ENCODE measurements around the gene TBC1D17. TPM values are rescaled to one million over a fixed set of nuclear protein-coding genes. Genes with fewer than 3 reads are reported as not detected.

The TBC1D17 gene
- total RNA-seq, 2 experiments from 2014 or later: 32.5 to 34.7 TPM

DNA sequence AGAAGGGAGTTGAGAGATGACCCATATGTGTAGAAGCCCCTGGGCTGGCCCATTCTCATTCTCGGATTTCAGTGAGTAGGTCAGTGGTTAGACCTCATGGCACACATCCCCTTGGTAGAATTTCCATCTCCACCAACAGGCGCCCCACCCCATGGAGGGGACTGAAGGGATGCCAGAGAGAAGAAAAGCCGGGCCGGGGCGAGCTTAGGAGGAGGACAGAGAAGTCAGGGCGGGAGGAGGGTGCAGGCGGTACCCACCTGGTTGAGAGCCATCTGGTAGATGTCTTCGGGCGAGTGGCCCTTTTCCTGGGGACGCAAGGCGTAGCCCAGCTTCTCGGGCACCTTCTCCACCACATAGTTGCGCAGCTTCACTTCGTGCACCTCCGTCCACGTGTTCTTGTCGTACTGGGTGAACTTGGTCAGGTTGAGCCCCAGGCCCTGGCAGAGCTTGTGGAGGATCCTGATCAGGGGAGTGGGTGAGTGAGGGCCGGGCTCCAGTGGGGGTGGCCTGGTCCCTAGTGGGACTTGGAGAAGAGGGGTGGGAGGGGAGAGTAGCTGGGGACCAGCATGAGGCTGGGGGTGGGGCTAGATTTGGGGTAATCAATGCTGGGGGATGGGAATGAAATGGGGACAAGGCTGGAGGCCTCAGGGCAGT is 16.6 kb downstream of the TBC1D17 start:
- Mint-ChIP-seq H3K4me1 (ENCODE audit: low read depth) (peaks cover 78% of the 10 kb centered on the region), H3K4me3 (peak overlapping the region; percentile 87), H3K27me3 (no peaks in the 10 kb centered on the region), H3K27ac (peak overlapping the region; percentile 100), H3K36me3 (peaks cover 55% of the 10 kb centered on the region), H3K9me3 (no peaks in the 10 kb centered on the region)
- intact Hi-C loops (cut with micrococcal nuclease): no loop called here
- ChIA-PET POLR2A (interaction anchor here (1.0 to 7.2 kb wide), 5 partner anchors 12 to 441 kb away, joined by 3 to 77 read pairs (median 7); partner anchors contain the start of genes ALDH16A1, ATF5 and NUP62), CTCF (interaction anchor here (1.2 to 2.8 kb wide), 3 partner anchors 17 to 90 kb away, joined by 4 to 15 read pairs (median 6); no protein-coding TSS in a partner anchor)
- DNase-seq: peak; percentile 49

DNA sequence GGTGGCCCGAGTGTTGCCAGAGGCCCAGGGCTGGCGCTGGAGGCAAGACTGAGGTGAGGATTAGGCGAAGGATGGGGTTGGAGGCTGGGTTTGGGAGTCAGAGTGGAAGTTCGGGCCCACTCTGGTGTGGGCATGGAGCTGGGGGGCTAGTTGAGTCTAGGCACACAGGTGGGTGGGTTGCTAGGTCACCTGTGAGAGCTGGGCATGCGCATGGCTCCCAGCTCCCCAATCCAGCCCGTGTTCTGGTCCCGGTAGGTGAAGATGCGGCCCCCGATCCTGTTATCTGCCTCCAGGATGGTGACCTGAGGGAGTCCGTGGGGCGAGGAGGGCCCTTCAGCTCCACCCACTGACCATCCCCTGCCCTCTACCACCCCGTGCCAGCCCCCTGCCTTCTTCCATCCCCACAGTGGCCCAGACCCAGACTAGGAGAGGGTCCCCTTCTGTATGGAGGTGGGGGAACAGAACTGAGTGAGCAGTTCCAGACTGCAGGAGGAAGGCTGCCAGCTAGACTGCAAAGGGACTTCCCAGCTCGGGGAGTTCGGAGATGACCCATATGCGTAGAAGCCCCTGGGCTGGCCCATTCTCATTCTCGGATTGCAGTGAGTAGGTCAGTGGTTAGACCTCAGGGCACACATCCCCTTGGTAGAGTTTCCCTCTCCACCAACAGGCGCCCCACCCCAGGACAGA is 17.5 kb downstream of the TBC1D17 start:
- ChIA-PET CTCF (interaction anchor here (1.2 to 2.8 kb wide), 4 partner anchors 16 to 90 kb away, joined by 3 to 15 read pairs (median 5); no protein-coding TSS in a partner anchor), POLR2A (interaction anchor here (0.6 to 7.2 kb wide), 7 partner anchors 13 to 1430 kb away, joined by 3 to 77 read pairs (median 7); partner anchors contain the start of genes AKT1S1, ALDH16A1, ATF5 and NUP62)
- H3K4me1 Mint-ChIP-seq (ENCODE audit: low read depth): peaks cover 75% of the 10 kb centered on the region
- H3K9me3 Mint-ChIP-seq: no peaks in the 10 kb centered on the region
- peak overlapping the region; percentile 87 for H3K4me3 Mint-ChIP-seq
- intact Hi-C loops (cut with micrococcal nuclease): no loop called here
- H3K27ac Mint-ChIP-seq: peak overlapping the region; percentile 100
- peak; percentile 87 for DNase-seq
- H3K36me3 Mint-ChIP-seq: peaks cover 47% of the 10 kb centered on the region
- H3K27me3 Mint-ChIP-seq: no peaks in the 10 kb centered on the region

DNA sequence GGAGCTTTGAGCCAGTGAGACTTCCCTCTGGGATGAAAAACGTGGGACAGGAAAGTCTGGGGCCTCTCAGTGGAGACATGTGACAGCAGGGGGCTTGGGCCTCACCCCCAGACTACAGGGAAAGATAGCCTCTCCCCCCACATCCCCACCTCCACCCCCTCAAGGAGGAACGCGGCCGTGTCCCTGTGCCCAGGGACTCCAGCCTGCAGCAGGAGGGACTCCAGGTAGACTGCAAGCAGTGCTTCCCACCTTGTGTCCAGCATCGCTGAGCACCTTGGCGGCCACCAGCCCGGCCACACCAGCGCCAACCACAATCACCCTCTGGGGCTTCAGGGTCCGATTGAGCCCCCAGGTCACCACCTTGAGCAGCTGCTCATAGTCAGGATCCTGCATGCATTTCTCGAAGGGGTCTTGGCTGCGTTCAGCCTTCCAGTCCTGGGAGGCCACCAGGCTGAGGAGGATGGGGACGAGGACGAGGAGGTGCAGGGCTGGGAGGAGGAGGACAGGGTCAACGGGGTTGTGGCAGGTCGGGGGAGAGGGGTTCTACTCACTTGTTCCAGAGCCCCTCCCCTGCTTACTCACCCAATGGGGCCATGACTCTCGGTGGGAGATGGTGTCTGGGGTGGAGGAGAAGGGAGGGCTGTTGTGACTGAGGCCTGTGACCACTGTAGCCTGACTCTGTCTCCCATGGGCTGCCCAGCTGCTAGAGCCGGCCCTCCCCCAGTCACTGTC is 18.2 kb downstream of the TBC1D17 start:
- peak overlapping the region; percentile 100 for H3K27ac Mint-ChIP-seq
- peaks cover 71% of the 10 kb centered on the region for H3K4me1 Mint-ChIP-seq (ENCODE audit: low read depth)
- no peaks in the 10 kb centered on the region for H3K27me3 Mint-ChIP-seq
- ChIA-PET POLR2A (interaction anchor here (0.6 to 7.2 kb wide), 7 partner anchors 13 to 1430 kb away, joined by 5 to 77 read pairs (median 7); partner anchors contain the start of genes AKT1S1, ATF5, NUP62 and TBC1D17), CTCF (interaction anchor here (1.3 to 2.8 kb wide), 2 partner anchors 16 to 26 kb away, joined by 3 to 15 read pairs; no protein-coding TSS in a partner anchor)
- H3K4me3 Mint-ChIP-seq: peak overlapping the region; percentile 87
- intact Hi-C loops (cut with micrococcal nuclease): loop anchor here (2.0 kb wide), 1 partner anchor 45 kb away; the partner anchor contains the start of gene PTOV1
- DNase-seq: peak; percentile 83
- H3K36me3 Mint-ChIP-seq: peaks cover 43% of the 10 kb centered on the region
- H3K9me3 Mint-ChIP-seq: no peaks in the 10 kb centered on the region

DNA sequence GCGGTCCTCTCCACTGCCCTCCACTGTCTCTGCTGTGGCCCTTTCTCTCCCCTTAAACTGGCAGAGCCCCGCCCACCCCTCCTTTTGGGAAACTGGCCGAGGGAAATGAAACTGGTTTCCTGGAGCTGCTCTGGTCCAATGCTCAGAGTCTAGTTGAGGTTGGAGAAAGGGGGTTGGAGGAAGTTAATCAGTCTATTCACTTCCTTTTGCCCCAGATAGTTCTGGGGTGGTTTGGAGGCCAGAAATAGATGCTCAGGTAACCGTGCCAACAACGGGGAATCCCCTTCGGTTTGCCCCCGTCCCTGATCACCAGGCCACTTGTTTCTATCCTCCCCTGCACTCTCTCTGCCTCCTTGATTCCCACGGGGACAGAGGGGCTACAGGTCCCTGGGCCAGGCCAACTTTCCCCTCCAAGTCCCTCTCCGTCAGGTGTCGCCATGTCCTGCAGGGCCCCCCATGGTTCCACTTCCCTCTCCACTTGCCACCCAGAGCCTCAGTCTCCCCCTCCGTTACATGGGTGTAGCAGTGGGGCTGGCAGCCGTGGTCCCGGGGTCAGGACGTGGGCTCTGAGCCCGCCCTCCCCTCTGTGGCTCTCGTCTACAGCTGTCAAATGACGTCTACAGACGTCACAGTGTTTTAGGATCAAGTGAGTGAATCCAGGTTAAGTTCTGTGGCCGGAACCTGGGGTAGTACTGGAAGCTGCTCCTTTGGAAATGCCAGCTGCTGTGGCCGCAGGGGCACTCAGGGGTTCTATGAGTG is 19.5 kb downstream of the TBC1D17 start, which contains the start of gene IL4I1:
Gene IL4I1, minus strand, starts transcription at position 25 of the 759 bp plus-strand sequence. CDS start 727 bp downstream, outside the sequence.
- H3K4me3 Mint-ChIP-seq: peak within 1 kb of the TSS; percentile 87
- H3K36me3 Mint-ChIP-seq: peaks cover 33% of the 10 kb centered on the region
- H3K9me3 Mint-ChIP-seq: no peaks in the 10 kb centered on the region
- DNase-seq: peak; percentile 87
- H3K4me1 Mint-ChIP-seq (ENCODE audit: low read depth): peaks cover 62% of the 10 kb centered on the region
- H3K27me3 Mint-ChIP-seq: no peaks in the 10 kb centered on the region
- peak within 1 kb of the TSS; percentile 100 for H3K27ac Mint-ChIP-seq
- CTCF ChIA-PET: interaction anchor here (1.0 to 1.4 kb wide), 2 partner anchors 15 to 345 kb away, joined by 3 to 14 read pairs; no protein-coding TSS in a partner anchor
- POLR2A ChIA-PET: interaction anchor here (1.0 to 7.2 kb wide), 8 partner anchors 10 to 257 kb away, joined by 4 to 77 read pairs (median 6); partner anchors contain the start of genes AKT1S1, ATF5, NUP62 and TBC1D17
- intact Hi-C loops (cut with micrococcal nuclease): loop anchor here (1.0 to 2.0 kb wide), 5 partner anchors 14 to 46 kb away; partner anchors contain the start of genes AKT1S1, ATF5, NUP62 and PTOV1

DNA sequence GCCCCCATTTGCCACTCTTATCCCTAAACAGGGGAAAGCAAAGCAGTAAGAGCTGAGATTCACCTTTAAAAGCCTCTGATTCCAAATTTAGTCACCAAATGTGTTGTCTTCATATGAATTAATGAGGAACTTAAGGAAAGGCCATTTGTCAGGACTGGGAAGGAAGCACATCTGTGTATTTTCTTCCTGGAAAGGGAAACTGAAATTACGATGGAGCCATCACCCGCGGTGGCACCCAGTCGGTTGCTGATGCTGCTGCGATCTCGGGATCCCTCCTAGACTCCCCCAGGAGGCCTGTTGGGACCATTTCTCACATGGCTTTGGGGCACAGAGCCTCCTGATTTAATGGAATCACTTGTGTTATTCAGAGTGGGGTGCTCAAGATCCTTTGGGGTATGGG is 26.6 kb downstream of the TBC1D17 start:
- H3K36me3 Mint-ChIP-seq: peaks cover 33% of the 10 kb centered on the region
- H3K27ac Mint-ChIP-seq: peak overlapping the region; percentile 49
- H3K9me3 Mint-ChIP-seq: no peaks in the 10 kb centered on the region
- intact Hi-C loops (cut with micrococcal nuclease): no loop called here
- POLR2A ChIA-PET: no interaction called here
- peaks cover 49% of the 10 kb centered on the region for H3K4me1 Mint-ChIP-seq (ENCODE audit: low read depth)
- DNase-seq: no peak
- CTCF ChIA-PET: no interaction called here
- no peaks in the 10 kb centered on the region for H3K27me3 Mint-ChIP-seq
- no peak overlapping the region for H3K4me3 Mint-ChIP-seq

DNA sequence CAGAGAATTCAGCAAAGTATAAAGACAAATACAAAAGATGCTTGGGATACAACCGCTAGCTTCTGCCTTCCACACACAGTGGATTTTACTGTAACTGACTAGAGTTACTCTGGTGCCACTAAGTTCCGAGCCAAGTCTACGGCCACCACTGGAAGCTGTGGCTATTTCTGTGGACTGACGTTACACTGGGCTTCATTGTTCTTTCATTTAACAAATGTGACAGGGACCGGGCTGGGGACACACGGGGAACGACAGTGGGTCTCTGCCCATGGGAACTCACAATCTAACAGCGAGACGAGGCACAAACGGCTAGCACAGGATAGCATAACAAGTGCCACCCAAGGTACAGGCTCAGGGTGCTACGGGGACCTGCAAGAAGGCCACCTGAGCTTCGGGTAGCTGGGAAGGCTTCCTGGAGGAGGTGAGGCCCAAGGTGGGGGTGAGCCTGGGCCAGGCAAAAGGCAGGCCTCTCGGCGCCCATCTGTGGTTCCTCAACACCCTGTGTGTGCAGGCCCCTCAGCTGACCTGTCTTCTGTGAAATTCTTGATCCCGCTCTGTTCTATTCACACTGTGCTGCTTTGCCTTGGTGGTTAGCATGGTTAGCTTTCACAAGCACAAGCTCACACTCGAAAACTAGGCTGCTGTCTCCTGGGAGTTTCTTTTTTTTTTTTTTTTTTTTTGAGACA is 29.5 kb downstream of the TBC1D17 start:
- intact Hi-C loops (cut with micrococcal nuclease): no loop called here
- Mint-ChIP-seq H3K27ac (peak overlapping the region; percentile 72), H3K27me3 (no peaks in the 10 kb centered on the region), H3K9me3 (no peaks in the 10 kb centered on the region), H3K4me3 (no peak overlapping the region), H3K36me3 (peaks cover 52% of the 10 kb centered on the region), H3K4me1 (ENCODE audit: low read depth) (peaks cover 69% of the 10 kb centered on the region)
- no peak for DNase-seq
- ChIA-PET POLR2A (interaction anchor here (0.8 to 1.9 kb wide), 3 partner anchors 9 to 21 kb away, joined by 3 to 5 read pairs (median 4); no protein-coding TSS in a partner anchor), CTCF (no interaction called here)

DNA sequence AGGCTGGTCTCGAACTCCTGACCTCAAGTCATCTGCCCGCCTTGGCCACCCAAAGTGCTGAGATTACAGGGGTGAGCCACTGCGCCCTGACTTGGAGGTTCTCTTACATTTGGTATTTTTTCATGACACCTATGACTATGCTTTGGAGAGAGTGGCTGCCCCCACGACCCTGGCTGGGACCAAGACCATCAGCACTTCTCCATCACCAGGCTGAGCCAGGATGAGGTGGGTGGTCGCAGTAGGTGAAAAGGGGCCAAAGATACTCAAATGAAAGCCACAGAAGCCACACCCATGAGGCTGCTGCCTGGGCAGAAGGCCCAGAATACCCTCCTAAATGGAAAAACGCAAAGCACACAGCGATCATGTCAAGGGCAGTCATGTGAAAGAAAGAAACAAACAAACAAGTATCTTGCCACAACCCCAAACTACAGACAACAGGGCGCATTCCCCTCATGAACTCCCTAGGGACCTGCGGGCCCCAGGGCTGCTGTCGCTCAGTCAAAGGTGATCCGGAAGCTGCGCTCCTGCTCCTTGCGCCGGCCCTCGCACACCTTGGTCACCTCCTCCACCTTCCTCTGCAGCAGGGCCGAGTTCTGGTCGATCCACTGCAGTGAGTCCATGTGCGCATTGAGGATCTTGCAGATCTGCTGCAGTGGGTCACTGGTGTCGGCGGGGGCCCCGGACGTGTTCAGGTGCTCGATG is 30.4 kb downstream of the TBC1D17 start:
- intact Hi-C loops (cut with micrococcal nuclease): no loop called here
- DNase-seq: peak; percentile 22
- Mint-ChIP-seq H3K4me3 (no peak overlapping the region), H3K4me1 (ENCODE audit: low read depth) (peaks cover 76% of the 10 kb centered on the region), H3K27ac (peak overlapping the region; percentile 72), H3K36me3 (peaks cover 58% of the 10 kb centered on the region), H3K9me3 (no peaks in the 10 kb centered on the region), H3K27me3 (no peaks in the 10 kb centered on the region)
- ChIA-PET POLR2A (interaction anchor here (1.5 to 1.9 kb wide), 3 partner anchors 10 to 20 kb away, joined by 4 to 7 read pairs (median 5); no protein-coding TSS in a partner anchor), CTCF (interaction anchor here (0.6 kb wide), 1 partner anchor 61 kb away, joined by 3 read pairs; no protein-coding TSS in a partner anchor)

GRCh38 chr19:49908480-49909420 is 31.2 kb downstream of the TBC1D17 start:
- ChIA-PET POLR2A (interaction anchor here (1.0 to 1.9 kb wide), 3 partner anchors 11 to 19 kb away, joined by 4 to 7 read pairs (median 5); no protein-coding TSS in a partner anchor), CTCF (interaction anchor here (0.6 kb wide), 1 partner anchor 62 kb away, joined by 3 read pairs; no protein-coding TSS in a partner anchor)
- Mint-ChIP-seq H3K4me1 (ENCODE audit: low read depth) (peaks cover 78% of the 10 kb centered on the region), H3K9me3 (no peaks in the 10 kb centered on the region), H3K27ac (peak overlapping the region; percentile 72), H3K36me3 (peaks cover 66% of the 10 kb centered on the region), H3K27me3 (no peaks in the 10 kb centered on the region), H3K4me3 (no peak overlapping the region)
- no peak for DNase-seq
- intact Hi-C loops (cut with micrococcal nuclease): no loop called here

GRCh38 chr19:49910179-49910578 is 32.7 kb downstream of the TBC1D17 start:
- CTCF ChIA-PET: interaction anchor here (0.7 to 3.7 kb wide), 2 partner anchors 20 to 28 kb away, joined by 3 to 11 read pairs; no protein-coding TSS in a partner anchor
- H3K27ac Mint-ChIP-seq: peak overlapping the region; percentile 97
- intact Hi-C loops (cut with micrococcal nuclease): loop anchor here (2.0 kb wide), 1 partner anchor 19 kb away; the partner anchor contains the start of genes ATF5 and NUP62
- POLR2A ChIA-PET: interaction anchor here (0.6 to 3.6 kb wide), 2 partner anchors 15 to 799 kb away, joined by 3 to 77 read pairs; partner anchors contain the start of gene IL4I1
- no peaks in the 10 kb centered on the region for H3K27me3 Mint-ChIP-seq
- no peak for DNase-seq
- H3K9me3 Mint-ChIP-seq: no peaks in the 10 kb centered on the region
- H3K36me3 Mint-ChIP-seq: peaks cover 78% of the 10 kb centered on the region
- no peak overlapping the region for H3K4me3 Mint-ChIP-seq
- H3K4me1 Mint-ChIP-seq (ENCODE audit: low read depth): peaks cover 81% of the 10 kb centered on the region

Data from activated CD4-positive, alpha-beta memory T cell treated with anti-CD3 and anti-CD28 coated beads for 36 hours (primary cell).